ENCODE measurements around the gene TAF9.
"Not testable (repeated sequence)": the region's sequence is repeated elsewhere in the genome, so short reads cannot be mapped to it uniquely, and the experiment has no call there.

The TAF9 gene

DNA sequence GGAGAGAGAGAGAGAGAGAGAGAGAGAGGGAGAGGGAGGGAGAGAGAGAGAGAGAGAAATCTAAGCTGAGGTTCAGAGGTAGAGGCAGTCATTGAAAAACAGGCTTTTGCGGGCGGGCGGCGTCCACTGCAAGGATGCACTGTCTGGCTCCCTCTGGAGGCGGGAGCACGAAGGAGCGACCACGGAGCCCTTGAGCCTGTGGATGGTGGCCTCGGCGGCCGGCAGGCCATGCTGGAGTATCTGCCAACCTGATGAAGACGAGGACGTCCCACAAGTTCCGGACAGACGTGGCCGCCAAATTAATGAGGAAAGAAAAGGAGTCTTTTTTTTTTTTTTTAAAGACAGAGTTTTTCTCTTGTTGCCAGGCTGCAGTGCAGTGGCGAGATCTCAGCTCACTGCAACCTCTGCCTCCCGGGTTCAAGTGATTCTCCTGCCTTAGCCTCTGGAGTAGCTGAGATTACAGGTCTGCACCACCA is 34.5 kb downstream of the TAF9 start:
- peak in 1 of 2 experiments; percentile 12 for DNase-seq

DNA sequence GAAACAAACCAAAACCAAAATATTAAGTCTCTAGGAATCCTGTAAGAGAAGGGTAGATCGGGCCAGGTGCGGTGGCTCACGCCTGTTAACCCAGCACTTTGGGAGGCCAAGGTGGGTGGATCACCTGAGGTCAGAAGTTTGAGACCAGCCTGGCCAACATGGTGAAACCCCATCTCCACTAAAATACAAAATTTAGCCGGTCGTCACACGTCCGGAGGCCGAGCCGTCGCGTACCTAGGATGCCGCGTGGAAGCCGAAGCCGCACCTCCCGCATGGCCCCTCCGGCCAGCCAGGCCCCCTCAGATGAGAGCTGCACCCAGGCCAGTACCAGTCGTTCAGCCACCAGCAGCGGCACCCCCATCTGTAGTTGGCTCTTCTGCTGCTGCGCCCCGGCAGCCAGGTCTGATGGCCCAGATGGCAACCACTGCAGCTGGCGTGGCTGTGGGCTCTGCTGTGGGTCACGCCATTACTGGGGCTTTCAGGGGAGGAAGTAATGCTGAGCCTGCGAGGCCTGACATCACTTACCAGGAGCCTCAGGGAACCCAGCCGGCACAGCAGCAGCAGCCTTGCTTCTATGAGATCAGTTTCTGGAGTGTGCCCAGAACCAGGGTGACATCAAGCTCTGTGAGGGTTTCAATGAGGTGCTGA is 35.5 kb downstream of the TAF9 start:
- DNase-seq: not testable (repeated sequence)

DNA sequence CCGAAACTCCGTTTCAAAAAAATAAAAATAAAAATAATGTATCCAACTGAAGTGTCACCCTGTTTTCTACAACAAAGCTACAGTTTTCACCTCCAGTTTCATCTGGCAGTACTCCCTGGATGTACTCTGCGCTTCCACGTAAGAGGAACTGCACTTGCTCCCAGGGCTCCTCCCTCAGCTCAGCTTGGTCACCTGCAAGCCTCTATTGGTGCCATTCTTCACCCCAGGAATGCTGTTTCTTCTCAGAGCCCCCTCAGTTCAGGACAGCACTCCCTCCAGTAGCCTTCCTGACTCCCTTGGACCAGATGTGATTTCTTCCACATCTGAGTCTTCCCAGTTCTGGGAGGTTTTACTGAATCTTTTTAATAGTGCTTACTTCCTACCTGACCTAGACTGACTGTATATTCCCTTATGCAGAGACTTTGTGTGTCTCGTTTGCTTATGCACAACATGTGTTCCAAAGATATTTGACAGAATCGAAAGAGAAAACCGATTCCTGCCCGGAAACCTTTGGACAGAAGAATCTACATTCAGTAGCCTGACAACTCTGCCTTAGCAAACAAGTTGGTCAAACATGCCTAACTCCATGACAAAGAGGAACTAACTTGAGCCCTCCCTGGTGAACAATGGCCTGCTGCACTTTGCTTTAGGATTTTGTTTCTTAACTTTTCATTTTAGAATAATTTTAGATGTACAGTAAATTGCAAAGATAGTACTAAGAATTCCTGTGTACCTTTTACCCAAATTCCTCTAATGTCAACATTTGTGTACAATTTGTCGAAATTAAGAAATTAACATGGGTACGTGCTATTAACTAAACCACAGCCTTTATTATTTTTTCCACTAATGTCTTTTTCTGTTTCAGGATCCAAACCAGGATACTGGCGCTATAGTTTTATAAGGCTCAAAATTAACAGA is 37.5 kb downstream of the TAF9 start:
- DNase-seq: no peak

DNA sequence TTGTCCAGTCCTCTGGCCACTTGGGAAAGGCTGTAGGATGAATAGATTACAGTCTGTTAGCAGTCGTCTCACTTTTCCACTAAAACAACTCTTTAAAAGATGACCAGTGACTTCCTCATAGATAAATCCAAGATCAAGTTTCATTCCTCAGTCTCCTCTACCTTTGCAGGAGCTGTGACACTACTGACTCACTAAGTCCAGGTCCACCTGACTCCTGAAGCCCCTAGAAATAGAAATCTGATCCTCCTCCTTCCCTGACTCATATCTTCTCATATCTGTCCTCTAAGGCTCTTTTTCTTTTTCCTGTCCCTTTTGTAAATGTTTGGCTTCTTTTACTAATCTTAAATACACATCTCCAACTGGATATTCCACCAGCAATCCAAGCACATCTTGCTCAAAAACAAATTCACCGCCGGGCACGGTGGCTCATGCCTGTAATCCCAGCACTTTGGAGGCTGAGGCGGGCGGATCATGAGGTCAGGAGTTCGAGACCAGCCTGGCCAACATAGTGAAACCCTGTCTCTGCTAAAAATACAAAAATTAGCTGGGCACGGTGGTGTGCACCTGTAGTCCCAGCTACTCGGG is 39.3 kb downstream of the TAF9 start:
- no peak for DNase-seq

DNA sequence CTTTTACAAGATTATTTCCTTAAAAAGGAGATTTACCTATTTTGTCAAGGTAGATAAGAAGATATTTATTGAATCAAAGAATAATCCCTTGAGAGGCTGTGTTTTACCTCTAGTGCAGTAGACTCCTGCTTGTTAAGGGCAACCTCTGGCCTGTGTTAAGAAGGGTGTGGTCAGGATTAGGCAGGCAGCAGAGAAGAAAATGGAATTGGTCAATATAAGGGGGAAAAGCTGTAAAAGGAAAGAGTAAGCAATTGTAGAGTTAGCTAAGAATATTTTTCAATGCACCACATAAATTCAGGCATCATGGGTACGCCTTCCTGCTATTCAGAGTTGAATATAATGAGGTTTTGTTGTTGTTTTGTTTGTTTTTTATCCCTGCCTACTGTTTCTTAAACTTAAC is 43.0 kb downstream of the TAF9 start:
- no peak for DNase-seq

DNA sequence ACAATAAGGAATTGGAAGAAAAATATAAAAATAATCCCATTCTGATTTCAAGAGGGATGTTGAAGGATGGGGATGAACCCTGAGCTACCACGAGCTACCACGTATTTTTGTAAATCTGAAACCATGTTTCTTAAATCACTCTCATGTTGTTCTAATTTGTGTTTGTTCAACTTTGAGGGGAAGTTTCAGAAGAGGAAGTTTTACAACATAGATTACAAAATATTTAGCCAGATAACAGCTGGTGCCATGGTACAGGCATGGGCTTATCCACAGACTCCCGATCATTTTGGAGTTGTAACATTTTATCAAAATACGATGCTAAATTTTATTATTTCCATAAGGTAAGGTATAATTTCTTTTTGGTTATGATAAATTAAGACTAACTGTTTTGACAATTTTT is 51.9 kb downstream of the TAF9 start:
- no peak for DNase-seq

DNA sequence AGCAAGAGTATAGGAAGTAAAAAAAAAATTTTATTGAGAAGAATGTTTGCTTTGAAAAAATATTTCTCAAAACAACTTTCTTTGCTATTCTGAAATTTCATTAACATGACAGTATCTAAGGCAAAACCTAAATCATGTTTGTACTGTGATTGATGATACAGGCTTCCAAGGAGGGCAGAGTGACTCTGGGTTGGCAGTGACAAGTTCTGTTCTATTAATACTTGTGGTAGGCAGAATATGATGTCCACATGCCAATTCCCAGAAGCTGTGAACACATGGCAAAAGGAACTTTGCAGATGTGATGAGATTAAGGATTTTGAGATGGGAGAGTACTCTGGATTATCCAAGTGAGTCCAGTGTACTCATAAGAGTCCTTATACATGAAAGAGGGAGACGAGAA is 53.3 kb downstream of the TAF9 start:
- no peak for DNase-seq

Data from NCI-H2081 (cell line).